Measurements from ENCODE around the gene RBM20. TPM values are rescaled to one million over a fixed set of nuclear protein-coding genes. Genes with fewer than 3 reads are reported as not detected.

The RBM20 gene
- total and polyA plus RNA-seq, 2 of the 13 experiments (the other 11 are each of a cell fraction or from before 2014, with no cell fraction given) = 0.02 to 0.22 TPM

DNA sequence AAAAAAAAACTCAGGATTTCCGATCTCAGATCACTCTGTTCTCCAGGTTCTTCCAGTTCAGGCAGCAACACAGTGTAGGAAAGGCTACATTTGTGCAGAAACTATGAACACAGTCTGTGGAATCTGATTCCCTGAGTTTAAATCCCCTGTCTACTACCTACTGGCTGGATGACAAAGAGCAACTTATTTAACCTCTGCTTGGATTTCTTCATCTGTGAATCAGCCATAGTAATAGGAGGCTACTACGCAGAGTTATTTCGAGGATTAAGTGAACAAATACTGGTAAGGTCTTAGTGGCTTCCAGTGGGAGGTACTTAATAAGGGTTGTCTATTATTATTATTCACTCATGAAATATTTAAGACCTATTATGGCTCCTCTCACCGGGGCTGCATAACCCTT, 183.3 kb downstream of the RBM20 start:
- intact Hi-C loops (cut with micrococcal nuclease; ENCODE audit: unreplicated experiment) = no loop called here
- FAIRE-seq (no peak), ATAC-seq (peak; percentile 66)

DNA sequence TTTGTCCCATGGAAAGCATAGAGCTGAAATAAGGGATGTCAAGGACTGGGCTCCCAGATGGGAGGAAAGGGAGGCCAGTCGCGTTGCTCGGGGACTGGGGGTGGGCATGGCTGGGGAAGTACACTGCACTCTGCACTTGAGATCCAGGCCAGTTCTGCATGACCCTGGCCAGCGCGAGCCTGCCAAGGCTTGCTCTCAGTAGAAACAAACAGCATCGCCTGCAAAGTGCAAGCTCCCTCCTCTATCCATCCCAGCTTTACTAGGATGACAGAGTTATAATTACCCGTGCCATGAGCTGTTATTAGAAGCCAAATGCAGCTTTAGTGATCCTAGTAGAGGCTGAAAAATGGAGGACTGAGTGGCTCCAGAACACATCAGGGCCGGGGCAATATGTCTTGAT, 183.7 kb downstream of the RBM20 start:
- Histone ChIP-seq H3K4me1 (ENCODE audit: insufficient read depth, low read length) (peaks cover 73% of the 10 kb centered on the region), H3K79me2 (ENCODE audit: insufficient read depth, low read length) (no peaks in the 10 kb centered on the region), H3K36me3 (replicated peaks in 1 of 2; ENCODE audit: control insufficient read depth in 1 of 2, insufficient read depth in 2 of 2, low read length in 2 of 2) (no peaks in the 10 kb centered on the region), H2AFZ (ENCODE audit: low read length) (no peak overlapping the region), H3K9ac (ENCODE audit: insufficient read depth, low read depth, low read length) (no peak overlapping the region), H4K20me1 (ENCODE audit: insufficient read depth, low read length) (no peaks in the 10 kb centered on the region), H3K27me3 (ENCODE audit: control insufficient read depth in 1 of 2, insufficient read depth in 2 of 2, low read length in 2 of 2) (no peaks in the 10 kb centered on the region; a peak in 2 of 5 replicates), H3K4me3 (replicated peaks in 1 of 3; ENCODE audit: insufficient read depth in 1 of 3, low read depth in 2 of 3, low read length in 3 of 3) (peak overlapping the region in 1 of 3 experiments; percentile 50; a peak in 2 of 6 replicates), H3K27ac (ENCODE audit: extremely low read length, insufficient read depth, low read length) (no peak overlapping the region), H3K4me2 (ENCODE audit: low read depth, low read length) (peak overlapping the region; percentile 68), H3K9me3 (ENCODE audit: low read length) (no peaks in the 10 kb centered on the region)
- TF ChIP-seq TFDP2 (CRISPR knock-in tag; IDR thresholded peaks at IDR 0.05) = no peak
- TF ChIP-seq ZNF136 (CRISPR knock-in tag; IDR thresholded peaks at IDR 0.05; ENCODE audit: low read depth) = no peak
- TF ChIP-seq CERS6 (CRISPR knock-in tag; IDR thresholded peaks at IDR 0.05) = no peak
- no peak for TF ChIP-seq SRF (IDR thresholded peaks at IDR 0.05; ENCODE audit: low read depth, low read length)
- no peak for TF ChIP-seq PRMT3 (CRISPR knock-in tag; IDR thresholded peaks at IDR 0.05; ENCODE audit: borderline replicate concordance, low read depth)
- TF ChIP-seq ZNF292 (CRISPR knock-in tag; IDR thresholded peaks at IDR 0.05; ENCODE audit: borderline replicate concordance, low read depth) = peak; percentile 48; the same call in 1 of the 2 replicates
- no peak for TF ChIP-seq ZMYM3 (CRISPR knock-in tag; IDR thresholded peaks at IDR 0.05)
- TF ChIP-seq ZFX (CRISPR knock-in tag; IDR thresholded peaks at IDR 0.05; ENCODE audit: low read depth) = 0 out of 2 replicates have a peak, but pooled peaks have one; percentile 12
- 0 out of 2 replicates have a peak, but pooled peaks have one; percentile 17 for TF ChIP-seq SALL1 (CRISPR knock-in tag; IDR thresholded peaks at IDR 0.05)
- TF ChIP-seq ZNF687 (CRISPR knock-in tag; IDR thresholded peaks at IDR 0.05) = peak; percentile 34; the same call in 1 of the 2 replicates
- intact Hi-C loops (cut with micrococcal nuclease; ENCODE audit: unreplicated experiment) (no loop called here), in situ Hi-C loops (cut with HindIII; ENCODE audit: extremely low pct_ligation_motif_present, low pct_unique_long_range_greater_than_20kb) (no loop called here)
- BruUV-seq (replicated peaks) = no TSS peak
- CTCF ChIA-PET (ENCODE audit: low intra/inter-chr PET ratio, low total read pairs) = no interaction called here
- FAIRE-seq (no peak), DNase-seq (ENCODE audit: low spot score) (no peak), ATAC-seq (peak; percentile 81)
- POLR2A ChIA-PET = no interaction called here
- WGBS (ENCODE audit: low lambda C conversion rate) = 15% methylated on average over 5 of the region's 8 CpGs

More for the DNA sequence above, 183.3 kb downstream of the RBM20 start:
- Histone ChIP-seq H3K9ac (ENCODE audit: insufficient read depth, low read depth, low read length) (no peak overlapping the region), H3K79me2 (ENCODE audit: insufficient read depth, low read length) (no peaks in the 10 kb centered on the region), H2AFZ (ENCODE audit: low read length) (no peak overlapping the region), H3K4me1 (ENCODE audit: insufficient read depth, low read length) (peaks cover 73% of the 10 kb centered on the region), H3K9me3 (ENCODE audit: low read length) (no peaks in the 10 kb centered on the region), H3K27ac (ENCODE audit: extremely low read length, insufficient read depth, low read length) (no peak overlapping the region), H3K27me3 (ENCODE audit: control insufficient read depth in 1 of 2, insufficient read depth in 2 of 2, low read length in 2 of 2) (no peaks in the 10 kb centered on the region; a peak in 2 of 5 replicates), H4K20me1 (ENCODE audit: insufficient read depth, low read length) (no peaks in the 10 kb centered on the region), H3K36me3 (replicated peaks in 1 of 2; ENCODE audit: control insufficient read depth in 1 of 2, insufficient read depth in 2 of 2, low read length in 2 of 2) (no peaks in the 10 kb centered on the region), H3K4me3 (replicated peaks in 1 of 3; ENCODE audit: insufficient read depth in 1 of 3, low read depth in 2 of 3, low read length in 3 of 3) (peak overlapping the region in 1 of 3 experiments; percentile 50; a peak in 1 of 6 replicates), H3K4me2 (ENCODE audit: low read depth, low read length) (peak overlapping the region; percentile 68)
- ChIA-PET POLR2A (no interaction called here), CTCF (ENCODE audit: low intra/inter-chr PET ratio, low total read pairs) (no interaction called here)
- no peak for TF ChIP-seq ZNF75D (CRISPR knock-in tag; IDR thresholded peaks at IDR 0.05; ENCODE audit: borderline replicate concordance)
- peak; percentile 24 for DNase-seq (ENCODE audit: low spot score)
- in situ Hi-C loops (cut with HindIII; ENCODE audit: extremely low pct_ligation_motif_present, low pct_unique_long_range_greater_than_20kb) = no loop called here
- 4% methylated on average over 4 of the region's 4 CpGs for WGBS (ENCODE audit: low lambda C conversion rate)
- BruUV-seq (replicated peaks) = no TSS peak
